Ovary (tissue), 3 donors: Measurements from ENCODE around the gene EIF3I.

Experiments used
- POLR2A ChIP-seq: fragments of 450-650 bp; IDR thresholded peaks from one replicate; pipeline ENCODE4 v1.6.1; 2017; ENCODE audit warnings: antibody characterized with exemption, mild to moderate bottlenecking, moderate library complexity
- TF ChIP-seq, protein P1 (sequence below), 3 donors: fragments of 450-650 bp in 2 of 3; fragments of 200-600 bp in 1 of 3; IDR thresholded peaks; one replicate each; pipeline versions ENCODE4 v1.5.1 to v1.8.0; 2016 to 2022; ENCODE audit warnings: antibody characterized with exemption in 3 of 3, mild to moderate bottlenecking in 1 of 3
- donor health status: DM: no; HTN: no; CAD: no.

- TF ChIP-seq, protein P1, sequence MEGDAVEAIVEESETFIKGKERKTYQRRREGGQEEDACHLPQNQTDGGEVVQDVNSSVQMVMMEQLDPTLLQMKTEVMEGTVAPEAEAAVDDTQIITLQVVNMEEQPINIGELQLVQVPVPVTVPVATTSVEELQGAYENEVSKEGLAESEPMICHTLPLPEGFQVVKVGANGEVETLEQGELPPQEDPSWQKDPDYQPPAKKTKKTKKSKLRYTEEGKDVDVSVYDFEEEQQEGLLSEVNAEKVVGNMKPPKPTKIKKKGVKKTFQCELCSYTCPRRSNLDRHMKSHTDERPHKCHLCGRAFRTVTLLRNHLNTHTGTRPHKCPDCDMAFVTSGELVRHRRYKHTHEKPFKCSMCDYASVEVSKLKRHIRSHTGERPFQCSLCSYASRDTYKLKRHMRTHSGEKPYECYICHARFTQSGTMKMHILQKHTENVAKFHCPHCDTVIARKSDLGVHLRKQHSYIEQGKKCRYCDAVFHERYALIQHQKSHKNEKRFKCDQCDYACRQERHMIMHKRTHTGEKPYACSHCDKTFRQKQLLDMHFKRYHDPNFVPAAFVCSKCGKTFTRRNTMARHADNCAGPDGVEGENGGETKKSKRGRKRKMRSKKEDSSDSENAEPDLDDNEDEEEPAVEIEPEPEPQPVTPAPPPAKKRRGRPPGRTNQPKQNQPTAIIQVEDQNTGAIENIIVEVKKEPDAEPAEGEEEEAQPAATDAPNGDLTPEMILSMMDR (IDR thresholded peaks at IDR 0.05), result no peak
- TF ChIP-seq POLR2A, result no peak
Measured at GRCh38 chr1:32208469-32208868, 13.7 kb upstream of the EIF3I start.
